Activated CD8-positive, alpha-beta memory T cell treated with anti-CD3 and anti-CD28 coated beads for 36 hours (primary cell): ENCODE measurements around the gene POC1A. TPM values are rescaled to one million over a fixed set of nuclear protein-coding genes. Genes with fewer than 3 reads are reported as not detected.

Source experiments
- CTCF ChIA-PET: fragments of 350-600 bp; sonication (Branson Sonifier 250); formaldehyde crosslinking; loops from one replicate; lab custom pipeline; 2021; ENCODE audit warnings: antibody characterized with exemption; lab: Charles Lee
- POLR2A ChIA-PET: fragments of 350-600 bp; sonication (Branson Sonifier 250); formaldehyde crosslinking; loops from one replicate; lab custom pipeline; 2021; ENCODE audit warnings: antibody characterized with exemption; lab: Charles Lee
- total RNA-seq, 2 experiments: library from RNA; stranded (reverse); gene quantifications; one replicate each; pipeline ENCODE4 v1.2.3, GENCODE V29; 2021

The POC1A gene
- total RNA-seq, 2 experiments from 2014 or later = 24.5 to 27.4 TPM

GRCh38 chr3:52094571-52095485 lies 59.4 kb downstream of the POC1A start:
- CTCF ChIA-PET = no interaction called here
- POLR2A ChIA-PET = no interaction called here

DNA sequence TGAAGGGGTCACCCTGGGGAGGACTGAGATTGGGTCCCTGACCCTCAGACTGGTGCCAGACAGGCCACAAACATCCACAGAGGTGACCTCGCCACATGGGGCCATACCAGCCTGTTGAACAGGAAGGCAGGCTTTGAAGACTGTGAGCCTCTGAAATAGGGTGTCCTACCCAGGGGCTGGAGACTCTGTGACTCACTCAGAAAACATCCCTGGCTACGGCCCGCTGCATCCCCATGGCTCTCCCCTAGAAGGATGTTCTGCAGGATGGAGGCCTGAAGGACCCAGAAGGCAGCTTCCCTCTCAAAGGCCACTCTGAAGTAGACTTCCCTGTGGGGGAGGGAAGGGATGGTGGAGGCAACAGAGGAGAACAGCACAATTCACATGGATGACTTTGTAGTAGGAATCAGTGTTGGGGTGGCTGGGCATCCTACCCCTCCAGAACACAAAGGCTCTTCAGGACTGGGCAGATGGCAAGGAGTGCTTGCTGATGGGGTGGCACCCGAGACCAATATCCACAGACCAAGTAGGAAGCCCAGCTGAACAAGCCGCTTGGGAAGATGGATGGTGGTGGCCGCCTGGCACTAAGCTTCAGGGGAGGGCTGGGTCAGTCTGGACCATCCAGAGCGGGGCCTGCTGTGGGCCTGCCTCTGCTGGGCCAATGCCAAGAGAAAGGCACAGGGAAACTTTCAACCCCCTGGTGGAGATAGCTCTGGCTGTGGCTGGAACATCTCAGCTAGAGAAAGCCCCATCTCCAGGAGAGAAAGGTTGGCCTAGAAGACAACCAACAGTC lies 60.3 kb downstream of the POC1A start:
- CTCF ChIA-PET = interaction anchor here (1.0 kb wide), 1 partner anchor 11 kb away, joined by 3 read pairs; no protein-coding TSS in a partner anchor
- POLR2A ChIA-PET = no interaction called here

GRCh38 chr3:52092891-52093290 lies 61.3 kb downstream of the POC1A start:
- ChIA-PET CTCF (interaction anchor here (1.0 kb wide), 1 partner anchor 12 kb away, joined by 3 read pairs; no protein-coding TSS in a partner anchor), POLR2A (no interaction called here)

DNA sequence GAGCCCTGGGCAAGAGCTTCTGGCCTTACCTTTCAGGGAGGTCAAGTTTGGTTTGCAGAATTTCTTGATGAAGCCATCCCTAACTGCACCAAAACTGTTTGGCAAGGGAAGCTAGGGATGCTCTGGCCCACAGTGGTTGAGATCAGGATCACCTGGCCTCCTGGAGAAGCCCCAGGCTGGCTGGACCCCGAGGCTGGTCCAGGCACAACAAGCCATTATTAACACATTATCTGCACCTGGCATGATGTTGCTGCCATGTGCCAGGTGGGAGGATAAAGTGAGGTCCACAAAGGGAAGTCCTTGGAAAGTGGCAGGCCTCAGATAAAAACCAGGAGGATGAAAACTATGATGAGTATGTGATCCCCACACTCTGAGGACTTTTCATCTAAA lies 62.0 kb downstream of the POC1A start:
- ChIA-PET CTCF (no interaction called here), POLR2A (no interaction called here)

- ChIA-PET POLR2A (interaction anchor here (0.6 kb wide), 1 partner anchor 506 kb away, joined by 5 read pairs; no protein-coding TSS in a partner anchor), CTCF (no interaction called here)
Observed at GRCh38 chr3:52091586-52092270, 62.5 kb downstream of the POC1A start.

DNA sequence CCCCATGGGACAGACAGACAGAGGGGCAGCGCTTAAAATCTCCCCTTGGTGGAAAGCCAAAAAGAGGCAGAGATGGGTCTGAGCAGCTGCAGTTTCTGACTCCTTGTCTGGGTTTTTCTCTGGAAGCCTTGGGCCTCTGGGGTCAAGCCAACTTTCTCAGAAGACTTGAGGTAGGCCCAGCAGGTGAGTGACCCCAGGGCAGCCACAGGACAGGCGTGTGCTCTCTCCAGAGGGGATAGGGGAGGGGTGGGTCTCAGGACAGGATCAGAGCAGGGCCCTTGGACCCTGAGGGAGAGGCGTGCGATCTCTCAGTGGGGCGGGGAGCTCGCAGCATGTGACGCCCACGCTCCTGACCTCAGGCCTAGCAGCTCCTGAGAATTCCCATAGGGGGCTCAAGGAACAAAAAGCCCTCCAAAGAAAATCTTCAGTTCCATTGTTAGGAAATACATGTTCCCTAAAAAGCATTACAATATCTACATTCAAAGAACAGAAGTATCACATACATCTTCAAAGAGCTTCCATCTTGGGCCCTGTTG lies 63.2 kb downstream of the POC1A start:
- POLR2A ChIA-PET = no interaction called here
- CTCF ChIA-PET = no interaction called here

DNA sequence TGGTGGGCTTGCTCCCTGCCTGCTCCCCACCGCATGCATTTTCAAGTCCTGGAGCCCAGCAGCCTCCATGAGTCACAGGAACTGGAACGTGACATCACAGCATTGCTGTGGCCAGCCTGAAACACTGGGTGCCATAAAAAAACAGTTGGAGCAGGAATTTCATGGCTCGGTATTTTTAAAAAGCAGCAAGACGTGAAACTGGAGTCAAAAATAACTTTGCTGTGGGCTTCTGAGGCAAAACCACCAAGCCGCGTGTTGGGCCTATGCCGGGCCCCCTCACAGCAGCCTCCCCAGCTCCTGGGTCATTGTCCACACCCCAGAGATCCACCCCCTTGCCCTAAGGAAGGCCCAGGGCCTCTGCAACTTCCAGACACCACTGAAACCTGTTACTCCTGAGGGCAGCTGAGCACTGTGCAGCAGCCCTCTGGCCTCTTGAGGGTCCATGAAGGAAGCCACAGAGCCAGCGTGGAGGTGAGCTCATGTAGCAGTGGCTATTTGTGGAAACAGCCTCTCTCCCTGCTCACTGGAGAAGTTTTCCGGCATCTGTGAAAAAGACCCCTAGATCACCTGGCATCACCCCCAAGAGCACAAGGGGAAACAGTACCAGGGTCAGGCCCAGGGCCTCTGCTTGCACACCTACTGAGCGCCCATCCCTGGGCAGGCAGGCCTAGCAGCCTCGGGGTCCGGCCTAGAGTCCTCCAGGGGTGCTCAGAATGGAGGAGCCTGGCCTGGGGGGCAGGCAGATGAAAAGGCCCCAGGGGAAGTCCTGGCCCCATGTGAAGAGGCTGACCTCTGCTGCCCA lies 63.9 kb downstream of the POC1A start:
- CTCF ChIA-PET = no interaction called here
- POLR2A ChIA-PET = no interaction called here

DNA sequence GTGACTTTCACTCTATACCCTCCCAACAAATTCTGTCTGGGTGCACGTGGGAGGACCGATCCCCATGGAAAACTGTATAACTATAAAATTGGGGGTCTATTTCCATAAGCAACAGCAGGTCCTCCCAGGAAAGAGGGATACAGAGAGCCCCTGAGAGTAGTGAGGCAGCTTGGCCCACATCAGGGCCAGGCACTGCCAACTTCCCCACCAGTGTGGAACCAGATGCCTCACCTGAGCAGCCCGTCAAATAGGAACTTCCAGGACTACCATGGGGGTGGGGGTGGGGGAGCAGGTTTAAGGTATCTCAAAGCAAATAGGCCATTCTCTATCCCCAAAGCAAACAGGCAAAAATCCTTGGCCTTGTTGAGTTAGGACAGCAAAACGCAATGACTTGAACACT lies 64.5 kb downstream of the POC1A start:
- POLR2A ChIA-PET = no interaction called here
- CTCF ChIA-PET = no interaction called here

DNA sequence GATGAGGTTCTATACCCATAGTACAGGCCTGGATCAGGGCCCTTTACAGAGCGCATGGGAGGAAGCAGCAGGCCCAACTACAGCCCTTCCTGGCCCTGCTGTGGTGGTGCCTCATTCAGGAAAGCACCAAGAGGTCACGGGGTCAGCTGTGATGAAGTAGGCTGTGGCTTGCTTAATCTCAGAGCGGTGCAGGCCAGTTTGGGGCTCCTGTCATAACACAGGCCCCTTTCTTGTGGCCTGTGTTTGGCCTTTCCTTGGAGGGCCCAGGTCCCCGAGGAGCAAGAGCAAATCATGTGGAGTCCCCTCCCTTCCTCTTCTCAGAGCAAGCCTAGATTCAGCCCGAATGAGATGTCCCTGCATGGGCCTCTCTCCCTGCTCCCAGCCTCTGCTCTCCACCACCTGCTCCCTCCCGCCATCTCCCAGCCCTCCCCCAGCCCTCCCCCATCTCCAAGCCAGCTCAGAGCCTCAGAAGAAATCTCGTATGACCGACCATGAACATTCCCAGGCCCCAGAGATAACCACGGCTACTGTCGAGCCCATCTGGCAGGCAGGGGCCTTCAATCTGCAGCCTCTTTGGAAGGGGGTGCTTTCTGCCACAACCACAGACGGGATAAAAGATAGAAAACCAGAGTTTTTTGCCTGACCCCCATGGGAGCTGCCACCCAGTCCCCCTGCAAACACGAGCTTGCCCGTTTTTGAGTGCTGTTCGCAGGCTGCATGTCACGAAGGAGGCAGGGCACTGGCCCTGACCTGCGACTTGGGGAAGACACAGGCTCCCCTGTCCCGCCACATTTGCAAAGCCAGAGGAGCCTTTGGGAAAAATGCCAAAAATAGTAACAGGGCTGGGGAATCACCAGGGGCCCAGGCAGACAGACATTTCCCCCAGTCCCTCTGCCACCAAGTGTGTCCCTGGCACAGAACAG lies 65.5 kb downstream of the POC1A start:
- CTCF ChIA-PET = interaction anchor here (0.6 kb wide), 1 partner anchor 11 kb away, joined by 3 read pairs; no protein-coding TSS in a partner anchor
- POLR2A ChIA-PET = no interaction called here

GRCh38 chr3:52087731-52088130 lies 66.5 kb downstream of the POC1A start:
- CTCF ChIA-PET = interaction anchor here (0.9 kb wide), 1 partner anchor 35 kb away, joined by 3 read pairs; no protein-coding TSS in a partner anchor
- POLR2A ChIA-PET = no interaction called here

GRCh38 chr3:52086976-52087663 lies 67.1 kb downstream of the POC1A start:
- CTCF ChIA-PET = interaction anchor here (0.9 kb wide), 1 partner anchor 34 kb away, joined by 3 read pairs; no protein-coding TSS in a partner anchor
- POLR2A ChIA-PET = no interaction called here

GRCh38 chr3:52086461-52086860 lies 67.8 kb downstream of the POC1A start:
- POLR2A ChIA-PET = no interaction called here
- CTCF ChIA-PET = interaction anchor here (2.1 kb wide), 1 partner anchor 84 kb away, joined by 12 read pairs; no protein-coding TSS in a partner anchor

GRCh38 chr3:52085681-52086282 lies 68.4 kb downstream of the POC1A start:
- ChIA-PET POLR2A (no interaction called here), CTCF (interaction anchor here (2.1 kb wide), 1 partner anchor 84 kb away, joined by 12 read pairs; no protein-coding TSS in a partner anchor)

DNA sequence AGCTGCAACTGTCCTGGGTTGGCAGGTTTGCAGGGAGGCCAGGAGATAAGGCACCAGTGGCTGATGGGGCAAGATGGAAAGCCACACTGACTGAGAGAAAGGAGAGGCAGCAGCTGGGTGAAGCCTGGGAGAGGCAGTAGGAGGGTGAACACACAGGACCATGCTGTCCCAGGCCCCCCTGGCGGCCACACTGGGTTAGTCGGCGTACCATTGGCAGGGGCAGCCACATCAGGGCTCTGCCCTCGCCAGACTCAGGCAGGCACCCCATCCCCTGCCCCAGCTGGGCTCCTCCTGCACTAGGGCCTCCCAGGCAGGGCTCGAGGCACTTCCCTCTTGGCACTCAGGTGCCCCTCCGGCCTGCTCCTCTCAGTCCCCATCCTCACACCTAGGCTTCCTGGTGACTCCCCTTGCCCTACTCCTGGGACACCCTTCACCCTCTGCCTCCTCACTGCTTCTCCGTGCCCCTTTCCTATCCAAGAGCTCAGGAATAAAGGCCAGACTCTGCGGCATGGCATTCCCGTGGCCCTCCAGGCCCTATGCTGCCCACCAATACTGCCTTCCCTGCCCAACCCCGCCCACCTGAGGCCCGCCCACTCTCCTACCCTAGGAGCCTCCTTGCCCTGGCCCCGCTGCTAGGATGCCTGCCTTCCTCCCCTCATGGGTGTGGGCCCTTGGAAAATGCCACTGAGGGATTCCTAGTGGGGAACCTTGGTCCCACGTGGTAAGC lies 69.1 kb downstream of the POC1A start:
- POLR2A ChIA-PET = no interaction called here
- CTCF ChIA-PET = interaction anchor here (2.1 kb wide), 1 partner anchor 83 kb away, joined by 12 read pairs; no protein-coding TSS in a partner anchor

DNA sequence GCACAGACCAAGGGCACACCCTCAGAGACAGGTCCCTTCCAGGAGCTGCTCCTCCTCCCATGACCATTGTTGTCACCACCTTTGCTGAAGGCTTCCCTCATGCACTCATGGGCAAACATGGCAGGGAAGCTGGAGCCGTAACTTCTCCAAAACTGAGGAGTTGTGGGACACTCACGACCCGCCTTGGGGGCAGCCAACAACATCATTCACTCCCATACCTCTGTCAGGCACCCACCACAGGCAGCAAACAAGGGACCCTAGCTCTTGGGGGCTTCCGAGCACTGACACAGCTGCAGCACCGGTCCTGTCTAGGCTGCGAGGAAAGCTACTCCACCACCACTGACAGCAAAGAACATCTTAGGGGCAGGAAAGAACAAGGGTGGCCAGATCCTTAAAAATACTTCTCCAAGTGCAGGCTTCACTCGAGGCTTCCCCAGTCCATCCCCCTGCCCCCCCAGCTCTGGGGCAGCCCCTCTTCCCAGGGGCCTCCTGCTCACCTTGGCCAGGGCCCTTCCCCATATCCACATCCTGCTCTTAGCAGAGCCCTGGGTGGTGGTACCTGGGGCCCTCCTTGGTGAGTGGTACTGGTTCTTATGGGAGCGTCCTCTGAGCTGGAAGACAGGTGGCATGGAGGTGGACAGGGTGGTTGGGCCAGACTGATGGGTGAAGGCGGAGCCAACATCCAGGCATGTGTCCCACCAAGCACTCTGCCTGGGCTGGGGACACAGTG lies 69.8 kb downstream of the POC1A start:
- ChIA-PET CTCF (interaction anchor here (2.1 kb wide), 1 partner anchor 82 kb away, joined by 12 read pairs; no protein-coding TSS in a partner anchor), POLR2A (no interaction called here)
